Cortex of kidney (tissue), 1 donor: Measurements from ENCODE around the gene NDEL1.

ENCODE experiments used
- DNase-seq: peaks from one replicate; lab custom pipeline; 2025; lab: John Stamatoyannopoulos, UW

The NDEL1 gene

DNA sequence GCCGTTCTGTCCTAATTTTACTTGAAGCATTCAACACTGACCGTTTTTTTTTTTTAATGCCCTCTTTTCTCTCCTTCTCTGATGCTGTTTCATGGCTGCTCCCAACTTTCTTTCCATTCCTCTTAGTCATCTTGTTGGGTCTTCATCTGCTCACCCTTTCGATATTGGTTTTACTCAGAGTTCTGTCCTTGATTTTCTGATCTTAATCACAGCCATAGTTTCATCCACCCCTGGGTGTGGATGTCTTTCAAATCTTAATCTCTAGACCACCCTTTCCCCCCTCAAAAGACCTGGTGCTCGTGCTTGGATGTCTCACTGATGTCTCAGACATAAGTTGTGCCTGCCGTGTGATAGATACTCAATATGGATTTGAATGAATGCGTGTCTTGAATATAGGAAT lies 22.4 kb downstream of the NDEL1 start:
- DNase-seq, result no peak

- DNase-seq, result no peak
Observed at GRCh38 chr17:8459107-8459506, 23.4 kb downstream of the NDEL1 start.

DNA sequence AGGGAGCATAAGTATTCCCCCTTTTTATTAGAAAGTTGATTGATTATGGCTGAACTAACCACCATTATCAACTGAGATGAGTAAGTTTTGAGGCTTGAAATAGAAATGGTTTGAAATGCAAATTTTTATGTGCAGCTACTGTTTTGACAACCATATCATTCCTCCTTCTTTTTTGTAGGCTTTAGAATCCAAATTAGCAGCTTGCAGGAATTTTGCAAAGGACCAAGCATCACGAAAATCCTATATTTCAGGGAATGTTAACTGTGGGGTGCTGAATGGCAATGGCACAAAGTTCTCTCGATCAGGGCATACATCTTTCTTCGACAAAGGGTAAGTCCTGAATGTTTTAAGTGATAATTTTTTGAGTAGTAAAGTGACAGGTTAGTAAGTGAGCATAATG lies 24.1 kb downstream of the NDEL1 start:
- no peak for DNase-seq

DNA sequence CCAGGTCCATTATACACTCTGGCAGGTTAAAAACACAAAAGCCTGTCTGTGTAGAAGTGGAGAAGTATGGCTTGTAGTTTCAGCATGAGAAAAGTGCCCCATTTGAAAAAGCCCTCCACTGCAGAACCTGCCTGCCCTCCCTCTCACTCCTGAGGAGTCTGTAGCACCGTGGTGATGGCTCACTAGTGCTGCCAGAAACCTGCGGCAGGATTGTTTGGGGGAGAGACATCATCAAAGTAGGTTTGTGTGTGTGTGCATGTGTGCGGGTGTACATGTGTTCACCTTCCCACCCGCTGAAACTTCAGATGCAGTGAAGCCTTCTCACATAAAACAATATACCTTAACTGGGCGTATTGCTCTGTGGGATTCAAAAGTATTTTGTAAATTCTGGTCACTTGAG lies 26.9 kb downstream of the NDEL1 start:
- DNase-seq, result no peak

DNA sequence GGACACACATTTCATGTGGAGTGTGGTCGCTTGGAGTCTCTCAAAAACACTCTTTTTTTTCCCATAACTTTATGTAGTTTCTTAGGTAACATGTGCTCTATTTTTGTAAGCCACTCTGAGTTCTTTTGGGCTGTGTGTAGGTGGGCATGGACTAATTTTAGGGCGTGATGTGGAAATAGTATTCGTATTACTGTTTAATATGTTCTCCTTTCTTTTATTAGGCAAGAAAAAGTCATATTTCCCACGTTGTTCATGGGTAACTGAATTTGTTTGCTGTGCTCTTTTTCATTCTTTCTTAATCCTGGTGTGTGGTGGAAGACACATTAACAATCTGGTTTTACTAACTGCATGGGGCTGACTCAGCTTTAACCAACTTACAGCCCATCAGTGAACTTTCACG lies 27.4 kb downstream of the NDEL1 start:
- no peak for DNase-seq

DNA sequence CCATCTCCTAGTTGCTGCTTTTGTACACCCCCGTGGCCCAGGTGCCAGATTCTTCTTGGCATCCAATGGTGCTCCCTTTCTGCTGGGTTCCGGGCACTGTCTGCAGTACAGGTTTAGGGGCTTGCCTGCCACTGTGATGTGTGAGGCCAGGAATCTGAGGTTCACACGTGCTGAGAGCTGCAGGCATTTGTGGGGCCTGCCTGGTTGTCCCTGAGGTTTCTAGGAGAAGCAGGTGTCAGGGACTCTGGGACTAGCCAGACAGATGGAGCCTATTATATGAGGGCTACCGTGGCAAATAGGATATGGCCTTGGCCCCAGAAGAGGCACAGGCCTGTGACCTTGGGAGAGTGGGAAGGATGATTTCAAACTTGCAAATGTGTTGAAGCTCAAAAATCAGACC lies 29.3 kb downstream of the NDEL1 start:
- no peak for DNase-seq

- DNase-seq, result no peak
Observed at GRCh38 chr17:8465356-8465755, 29.7 kb downstream of the NDEL1 start.

GRCh38 chr17:8465759-8466158 lies 30.1 kb downstream of the NDEL1 start:
- DNase-seq, result no peak

DNA sequence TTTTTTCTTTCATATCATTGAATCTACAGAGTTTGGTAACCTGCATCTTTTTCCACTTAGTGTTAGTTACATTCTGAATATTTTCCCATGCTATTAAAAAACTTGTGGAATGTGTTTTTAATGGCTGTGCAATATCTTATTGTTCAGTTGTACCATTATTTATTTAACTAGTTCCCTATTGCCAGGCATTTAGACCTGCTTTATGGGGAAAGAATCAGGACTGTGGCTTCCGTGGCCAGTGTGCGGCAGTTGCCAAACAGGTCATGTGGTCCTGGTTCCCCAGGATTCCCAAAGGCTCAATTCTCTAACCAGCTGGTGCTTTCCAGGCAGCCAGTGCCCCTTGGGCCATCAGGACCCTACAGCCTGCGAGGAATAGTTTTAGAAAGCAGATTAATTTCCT lies 30.8 kb downstream of the NDEL1 start:
- no peak for DNase-seq

- DNase-seq, result no peak
Observed at GRCh38 chr17:8466873-8467272, 31.2 kb downstream of the NDEL1 start.

- no peak for DNase-seq
Observed at GRCh38 chr17:8467527-8467926, 31.8 kb downstream of the NDEL1 start.

GRCh38 chr17:8468127-8468526 lies 32.4 kb downstream of the NDEL1 start:
- DNase-seq, result no peak

DNA sequence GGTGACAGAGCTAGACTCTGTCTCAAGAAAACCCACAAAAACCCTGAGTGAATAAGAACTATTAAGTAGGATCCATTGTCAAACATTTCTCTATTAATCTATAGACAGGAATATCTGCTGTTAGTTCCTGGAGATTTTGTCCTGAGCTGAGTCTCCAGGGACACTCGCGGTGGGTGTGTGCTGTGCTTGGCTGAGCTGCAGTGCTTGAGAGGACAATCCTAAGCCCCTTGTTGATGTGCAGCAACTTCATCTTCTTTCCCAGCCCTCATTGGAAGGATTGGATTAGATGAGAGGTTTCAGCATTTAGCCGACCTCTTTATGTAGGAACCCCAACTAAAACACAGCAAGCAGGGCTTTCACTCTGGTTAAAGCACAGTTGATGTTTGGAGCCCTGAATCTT lies 33.3 kb downstream of the NDEL1 start:
- no peak for DNase-seq

GRCh38 chr17:8469964-8470363 lies 34.3 kb downstream of the NDEL1 start:
- no peak for DNase-seq

DNA sequence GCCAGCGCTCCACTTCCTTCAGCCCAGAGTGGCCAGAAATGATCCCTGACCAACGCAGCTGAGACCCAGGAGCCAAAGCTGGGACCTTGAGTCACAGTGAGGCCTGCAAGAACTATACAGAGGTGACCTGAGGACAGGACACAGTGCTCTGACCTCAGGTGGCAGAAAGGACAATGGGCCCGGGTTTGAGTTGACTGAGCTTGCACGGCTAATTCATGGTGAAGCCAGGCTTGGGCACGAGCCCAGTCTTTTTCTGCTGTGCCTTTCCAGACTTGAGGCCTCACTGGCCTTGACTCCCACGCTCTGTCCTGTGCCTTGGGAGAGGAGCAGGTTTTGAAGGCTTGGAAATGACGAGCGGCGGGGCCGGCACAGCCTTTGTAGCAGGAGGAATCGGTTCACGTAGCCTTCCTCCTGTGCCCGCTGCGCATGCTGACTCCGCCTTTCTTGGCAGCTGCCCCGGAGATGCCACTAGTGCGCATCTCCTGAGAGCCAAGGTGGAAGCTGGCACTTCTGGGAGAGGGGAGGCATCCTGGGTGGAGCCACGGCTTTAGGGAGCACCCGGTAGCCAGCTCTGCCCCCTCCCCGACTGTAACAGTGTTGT lies 34.9 kb downstream of the NDEL1 start:
- no peak for DNase-seq

GRCh38 chr17:8472663-8473062 lies 37.0 kb downstream of the NDEL1 start:
- DNase-seq, result no peak

DNA sequence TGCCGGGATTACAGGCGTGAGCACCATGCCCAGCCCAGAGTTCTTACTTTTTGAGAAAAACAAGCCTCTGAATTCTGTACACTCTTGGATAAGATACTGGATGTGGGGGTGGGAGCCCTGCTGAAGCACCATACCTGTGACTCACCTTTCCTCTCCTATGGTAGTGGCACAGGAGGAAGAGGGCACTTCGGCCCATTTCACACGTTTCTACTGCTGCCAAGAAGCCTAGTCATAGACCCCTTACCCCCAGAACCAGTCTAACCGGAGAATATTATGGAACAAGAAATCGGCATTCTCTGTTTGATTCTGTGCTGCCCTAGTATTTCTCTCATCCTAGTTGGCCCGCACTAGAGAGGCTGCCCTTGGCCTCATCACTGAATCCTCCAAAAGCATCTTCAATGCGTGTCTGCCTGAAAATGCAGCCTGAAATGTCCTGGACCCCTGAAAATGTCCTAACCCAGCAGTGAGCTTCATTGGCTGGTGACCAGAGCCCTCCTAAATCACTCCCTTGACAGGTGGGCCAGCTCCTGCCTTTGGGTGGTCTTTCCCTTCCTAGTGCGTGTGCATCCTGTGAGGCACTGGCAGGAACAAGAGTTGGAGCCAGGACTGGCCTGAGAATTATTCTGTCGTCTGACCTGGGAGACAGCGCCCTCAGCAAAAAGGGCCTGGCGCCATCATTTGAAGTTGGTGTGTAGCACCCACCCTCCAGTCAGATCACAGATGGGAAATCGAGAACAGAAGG lies 37.9 kb downstream of the NDEL1 start:
- DNase-seq, result no peak

DNA sequence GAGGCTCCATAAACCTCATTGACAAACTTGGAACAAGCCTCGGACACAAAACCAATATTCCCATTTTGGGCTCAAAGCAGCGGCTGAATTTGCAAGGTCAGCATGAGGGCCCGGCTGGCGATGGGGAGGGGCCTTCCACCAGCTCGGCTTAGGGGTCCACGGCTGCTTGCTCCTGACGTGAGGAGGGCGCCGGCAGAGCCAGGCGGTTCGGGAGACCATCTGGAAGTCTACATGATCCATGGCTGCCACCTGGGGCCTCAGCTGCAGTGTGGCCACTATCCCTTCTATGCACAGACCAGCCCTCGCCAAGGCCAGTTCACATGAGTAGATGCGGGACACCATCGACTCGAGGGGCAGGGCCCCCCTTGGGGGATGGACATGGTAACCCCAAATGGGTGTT lies 39.1 kb downstream of the NDEL1 start:
- DNase-seq, result no peak

DNA sequence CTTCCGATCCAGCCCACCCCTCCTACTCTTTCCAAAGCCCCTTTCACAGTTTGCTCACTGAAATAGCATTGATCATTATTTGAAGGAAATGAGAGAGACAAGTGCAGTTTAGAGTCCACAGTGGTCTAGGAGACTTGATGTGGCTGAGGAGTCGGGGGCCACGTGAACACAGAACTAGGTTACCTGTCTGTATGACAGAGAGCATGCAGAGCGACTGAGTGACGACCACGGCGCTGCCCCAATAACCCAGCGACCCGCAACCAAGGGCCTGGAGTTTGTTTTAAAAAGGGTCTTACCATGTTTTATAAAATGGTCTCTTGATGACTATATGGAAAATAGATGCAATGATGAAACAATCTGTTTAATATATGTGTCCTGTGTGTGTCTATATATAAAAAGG lies 39.5 kb downstream of the NDEL1 start:
- DNase-seq, result no peak

- DNase-seq, result no peak
Observed at GRCh38 chr17:8475781-8476180, 40.1 kb downstream of the NDEL1 start.

- DNase-seq, result no peak
Observed at GRCh38 chr17:8476741-8477140, 41.1 kb downstream of the NDEL1 start.

DNA sequence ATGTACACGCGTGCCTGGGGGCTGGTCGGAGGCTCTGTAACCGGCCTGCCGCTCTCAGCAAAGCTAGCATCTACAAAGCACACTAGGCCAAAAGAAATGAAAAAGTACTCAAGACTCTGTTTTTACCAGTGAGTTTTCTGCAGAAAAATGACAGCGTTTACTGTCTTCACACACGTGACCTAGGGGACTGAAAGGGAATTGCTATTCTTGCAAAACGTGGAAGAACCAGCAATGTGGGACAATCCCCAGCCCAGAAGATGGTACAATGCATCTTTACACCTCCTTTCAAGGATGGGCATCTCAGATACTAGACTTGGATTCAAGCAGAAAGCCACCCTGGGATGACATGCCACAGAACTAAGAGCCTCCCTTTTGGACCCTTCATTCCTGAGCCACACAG lies 41.5 kb downstream of the NDEL1 start:
- DNase-seq, result no peak

DNA sequence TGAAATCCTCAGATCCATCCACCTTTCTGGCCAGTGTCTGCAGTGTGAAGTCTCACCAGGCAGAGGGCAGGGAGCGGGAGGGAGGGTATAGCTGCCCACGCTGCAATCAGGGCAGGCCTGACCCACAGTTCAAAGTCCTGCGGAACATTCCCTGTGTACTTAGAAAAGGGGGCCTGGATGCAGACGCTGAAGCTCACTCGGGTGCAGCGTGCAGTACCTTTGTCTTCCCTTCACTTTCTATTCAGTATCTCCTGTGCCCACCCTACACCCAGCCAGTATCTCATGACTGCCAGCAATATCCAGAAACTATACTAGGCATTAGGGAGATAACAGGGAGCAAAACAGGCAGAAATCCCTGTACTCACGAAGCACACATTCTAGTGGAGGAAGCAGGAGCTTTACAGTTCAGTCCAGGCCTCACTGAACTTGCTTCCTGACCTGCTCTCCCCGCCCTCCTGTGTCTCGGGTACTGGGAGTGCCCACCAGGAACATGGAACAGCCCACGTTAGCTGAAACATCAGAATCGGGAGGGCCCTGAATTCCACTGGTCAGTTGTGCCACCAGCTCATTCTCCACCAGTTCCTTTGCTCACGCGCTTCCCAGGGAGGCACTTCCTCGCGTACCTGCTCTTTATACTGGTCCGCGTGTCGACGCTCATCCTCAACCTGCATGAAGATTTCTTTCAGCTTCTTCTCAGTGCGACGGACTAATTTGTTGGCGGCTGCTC lies 42.2 kb downstream of the NDEL1 start:
- DNase-seq, result no peak
